Left lung (tissue), 10 donors: ENCODE measurements around the gene PRICKLE1. TPM values are rescaled to one million over a fixed set of nuclear protein-coding genes. Genes with fewer than 3 reads are reported as not detected.
"Not testable (repeated sequence)": the region's sequence is repeated elsewhere in the genome, so short reads cannot be mapped to it uniquely, and the experiment has no call there.

ENCODE experiments used
- ATAC-seq: fragments of 200-7000 bp; cut with Tn5 transposase; one replicate; pipeline ENCODE4 v1.9.1; 2020; ENCODE audit warnings: moderate library complexity
- DNase-seq, 4 donors: peaks; one replicate each; pipeline ENCODE4 v3.0.0-alpha.2; 2013 to 2020
- H3K27ac ChIP-seq, 2 donors: fragments of 200-600 bp; sonication (generic) in 1 of 2; one replicate each; pipeline versions ENCODE4 v1.5.0 to v1.8.0; 2020 to 2021
- H3K27me3 ChIP-seq, 2 donors: fragments of 200-600 bp; sonication (generic) in 1 of 2; one replicate each; pipeline versions ENCODE4 v1.5.0 to v1.8.0; 2020 to 2021
- H3K36me3 ChIP-seq, 2 donors: fragments of 200-600 bp; sonication (generic) in 1 of 2; one replicate each; pipeline versions ENCODE4 v1.5.0 to v1.8.0; 2020 to 2021
- H3K4me1 ChIP-seq, 2 donors: fragments of 200-600 bp; one replicate each; pipeline ENCODE4 v1.8.0; 2021
- H3K4me3 ChIP-seq, 2 donors: fragments of 200-600 bp; sonication (generic) in 1 of 2; one replicate each; pipeline versions ENCODE4 v1.5.0 to v1.8.0; 2020 to 2021; ENCODE audit warnings: mild to moderate bottlenecking in 1 of 2
- H3K9me3 ChIP-seq, 2 donors: fragments of 200-600 bp; sonication (generic) in 1 of 2; one replicate each; pipeline versions ENCODE4 v1.5.0 to v1.8.0; 2020 to 2021
- CTCF ChIP-seq, 2 donors: fragments of 200-600 bp; sonication (generic) in 1 of 2; IDR thresholded peaks; one replicate each; pipeline versions ENCODE4 v1.5.0 to v1.8.0; 2021; ENCODE audit warnings: antibody characterized with exemption in 2 of 2
- intact Hi-C, 2 donors: fragments of 100-400 bp; cut with DNase I; formaldehyde crosslinking; loops; one replicate each; pipeline versions ENCODE4 v1.11.2 to v1.14.2; 2022
- polyA plus RNA-seq, 6 donors: library from polyadenylated mRNA; unstranded; fragments of 120-200 nt; gene quantifications; one replicate each; pipeline ENCODE4 v1.2.1, GENCODE V29; 2013; ENCODE audit not compliant: insufficient read length in 6 of 6
- total RNA-seq, 2 donors: library from RNA; stranded (reverse); fragmentation: NEBNext Ultra II Directional; extraction: Animal tissue kit (Norgen Biotek cat#: 25700); gene quantifications; one replicate each; pipeline ENCODE4 v1.2.1, GENCODE V29; 2021
- donor health status: DM: no; HTN: yes; CAD: no.
- donor health status: DM: no; HTN: no; CAD: no.

PRICKLE1 gene
- total and polyA plus RNA-seq, 8 donors: 17.4 to 62.8 (median 49.1) TPM

DNA sequence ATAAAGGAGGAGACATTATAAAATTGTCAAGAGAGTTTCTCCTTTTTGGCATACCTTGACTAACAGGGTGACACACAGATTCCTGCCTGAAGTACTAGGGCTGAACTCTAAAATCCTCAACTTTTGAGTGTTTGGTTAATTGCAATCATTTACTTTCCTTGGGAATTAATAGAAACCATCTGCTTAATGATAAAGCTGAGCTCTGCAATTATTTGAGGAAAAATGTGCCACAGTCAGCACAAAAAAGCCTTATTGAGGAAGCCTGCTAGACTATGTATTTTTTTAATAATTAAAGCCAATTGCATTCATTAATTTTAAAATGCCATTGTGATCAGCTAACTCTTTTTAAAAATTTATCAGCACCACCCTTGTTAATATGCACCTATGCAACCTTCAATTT, 38.7 kb downstream of the PRICKLE1 start:
- ATAC-seq (no peak), DNase-seq (no peak)
- Histone ChIP-seq H3K27me3 (no peaks in the 10 kb centered on the region), H3K36me3 (no peaks in the 10 kb centered on the region), H3K4me3 (no peak overlapping the region), H3K9me3 (no peaks in the 10 kb centered on the region), H3K27ac (no peak overlapping the region), H3K4me1 (peaks cover 0 to 3% of the 10 kb centered on the region in 2 donors)
- intact Hi-C loops: no loop called here
- no peak for TF ChIP-seq CTCF (IDR thresholded peaks at IDR 0.05)

DNA sequence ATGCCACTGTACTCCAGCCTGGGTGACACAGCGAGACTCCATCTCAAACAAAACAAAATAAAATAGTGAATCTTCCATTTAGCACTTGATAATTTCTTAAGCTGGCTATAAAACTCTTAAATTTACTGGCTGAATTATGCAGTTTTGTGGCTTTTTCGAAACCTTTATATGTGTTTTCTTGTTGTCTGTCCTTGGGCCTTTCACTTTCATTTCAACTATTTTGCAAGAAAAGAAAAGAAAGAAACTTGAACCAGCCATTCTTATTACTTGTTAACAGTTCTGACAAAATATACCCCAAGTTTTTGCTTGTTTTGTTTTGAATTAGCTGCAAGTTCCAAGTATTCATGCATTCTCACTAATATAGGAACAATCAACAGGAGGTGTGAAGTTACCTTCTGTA, 42.8 kb downstream of the PRICKLE1 start:
- ATAC-seq (no peak), DNase-seq (no peak)
- no peak overlapping the region for H3K4me3 ChIP-seq
- H3K27me3 ChIP-seq: no peaks in the 10 kb centered on the region
- H3K4me1 ChIP-seq: peaks cover 0 to 3% of the 10 kb centered on the region in 2 donors
- no peaks in the 10 kb centered on the region for H3K36me3 ChIP-seq
- intact Hi-C loops: no loop called here
- TF ChIP-seq CTCF (IDR thresholded peaks at IDR 0.05): no peak
- no peak overlapping the region for H3K27ac ChIP-seq
- no peaks in the 10 kb centered on the region for H3K9me3 ChIP-seq

GRCh38 chr12:42541965-42542364, 47.6 kb downstream of the PRICKLE1 start:
- DNase-seq (no peak), ATAC-seq (no peak)
- no peak overlapping the region for H3K27ac ChIP-seq
- H3K9me3 ChIP-seq: no peaks in the 10 kb centered on the region
- no peaks in the 10 kb centered on the region for H3K4me1 ChIP-seq
- no peaks in the 10 kb centered on the region for H3K27me3 ChIP-seq
- H3K4me3 ChIP-seq: no peak overlapping the region
- no peaks in the 10 kb centered on the region for H3K36me3 ChIP-seq
- TF ChIP-seq CTCF (IDR thresholded peaks at IDR 0.05): no peak
- intact Hi-C loops: no loop called here

GRCh38 chr12:42541308-42541707, 48.2 kb downstream of the PRICKLE1 start:
- H3K4me3 ChIP-seq, ATAC-seq, H3K27ac ChIP-seq, intact Hi-C loops, H3K27me3 ChIP-seq, H3K4me1 ChIP-seq, H3K9me3 ChIP-seq, H3K36me3 ChIP-seq, DNase-seq: not testable (repeated sequence)

GRCh38 chr12:42539696-42540095, 49.9 kb downstream of the PRICKLE1 start:
- Histone ChIP-seq H3K4me3 (no peak overlapping the region), H3K27ac (no peak overlapping the region), H3K27me3 (no peaks in the 10 kb centered on the region), H3K9me3 (no peaks in the 10 kb centered on the region), H3K36me3 (no peaks in the 10 kb centered on the region), H3K4me1 (no peaks in the 10 kb centered on the region)
- DNase-seq (no peak), ATAC-seq (no peak)
- intact Hi-C loops: no loop called here
- no peak for TF ChIP-seq CTCF (IDR thresholded peaks at IDR 0.05)

DNA sequence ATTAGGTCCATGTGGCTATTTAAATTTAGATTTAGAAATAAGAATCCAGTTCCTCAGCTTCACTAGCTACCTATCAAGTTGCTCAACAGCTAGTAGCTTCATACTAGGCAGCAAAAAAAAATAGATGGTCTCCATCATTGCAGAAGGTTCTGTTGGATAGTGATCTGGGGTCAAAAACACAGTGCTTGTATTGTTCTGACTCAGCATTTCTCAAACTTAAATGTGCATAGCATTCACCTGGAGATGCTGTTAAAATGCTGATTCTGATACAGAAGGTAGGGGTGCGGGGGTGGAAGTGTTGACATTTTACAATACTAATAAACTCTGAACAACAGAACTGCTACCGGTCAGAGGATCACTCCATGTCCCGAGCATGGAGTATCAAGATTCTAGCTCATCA, 51.3 kb downstream of the PRICKLE1 start:
- ATAC-seq: no peak
- Histone ChIP-seq H3K9me3 (no peaks in the 10 kb centered on the region), H3K36me3 (no peaks in the 10 kb centered on the region), H3K27me3 (no peaks in the 10 kb centered on the region), H3K4me1 (no peaks in the 10 kb centered on the region), H3K27ac (no peak overlapping the region), H3K4me3 (no peak overlapping the region)
- TF ChIP-seq CTCF (IDR thresholded peaks at IDR 0.05): no peak
- DNase-seq: no peak
- intact Hi-C loops: no loop called here
